ENCODE data around the gene PTCSC3. TPM values are rescaled to one million over a fixed set of nuclear protein-coding genes. Genes with fewer than 3 reads are reported as not detected.

Gene PTCSC3
- total and polyA plus RNA-seq, 10 of the 15 experiments (the other 5 are each of a cell fraction or from before 2014, with no cell fraction given): not detected

- DNase-seq (ENCODE audit: low read depth, low spot score) (no peak), FAIRE-seq (no peak), ATAC-seq (no peak)
- no peak overlapping the region for H3K4me2 ChIP-seq (ENCODE audit: control insufficient read depth, insufficient read depth)
- no TSS peak for BruUV-seq (replicated peaks)
- H3K36me3 ChIP-seq (ENCODE audit: control insufficient read depth in 2 of 2, insufficient read depth in 2 of 2, low read length in 1 of 2): no peaks in the 10 kb centered on the region
- 40% methylated on average over 9 of the region's 9 CpGs for WGBS (ENCODE audit: insufficient coverage, insufficient replicate concordance, low lambda C conversion rate, missing lambda C conversion rate)
- ChIA-PET POLR2A (interaction anchor here (0.6 kb wide), 1 partner anchor 316 kb away, joined by 3 read pairs; no protein-coding TSS in a partner anchor), SMC1A (ENCODE audit: uncharacterized antibody, unreplicated experiment) (no interaction called here), RAD21 (ENCODE audit: unreplicated experiment) (no interaction called here), CTCF (interaction anchor here (0.6 kb wide), 1 partner anchor 347 kb away, joined by 3 read pairs; no protein-coding TSS in a partner anchor)
- no peak overlapping the region for H3K4me3 ChIP-seq
- H3K27me3 ChIP-seq (replicated peaks in 1 of 2; ENCODE audit: control insufficient read depth in 2 of 2, insufficient read depth in 2 of 2, low read length in 1 of 2): no peaks in the 10 kb centered on the region
- H3K9ac ChIP-seq (ENCODE audit: control insufficient read depth, insufficient read depth, low read length): no peak overlapping the region
- H3K27ac ChIP-seq (ENCODE audit: control insufficient read depth, insufficient read depth): no peak overlapping the region
- H4K20me1 ChIP-seq (ENCODE audit: control insufficient read depth, insufficient read depth): no peaks in the 10 kb centered on the region
- no peak overlapping the region for H2AFZ ChIP-seq (ENCODE audit: control insufficient read depth, low read depth, low read length)
- no peaks in the 10 kb centered on the region for H3K9me3 ChIP-seq (replicated peaks; ENCODE audit: control insufficient read depth, insufficient read depth, low read length)
- intact Hi-C loops (cut with micrococcal nuclease; ENCODE audit: unreplicated experiment): no loop called here
- no peaks in the 10 kb centered on the region for H3K4me1 ChIP-seq (ENCODE audit: control insufficient read depth, insufficient read depth, low read length)
- H3K79me2 ChIP-seq (ENCODE audit: control insufficient read depth, insufficient read depth, low read length): no peaks in the 10 kb centered on the region
- in situ Hi-C loops (cut with MboI): no loop called here
- TF ChIP-seq ZNF687 (IDR thresholded peaks at IDR 0.05) (no peak), IRF3 (IDR thresholded peaks at IDR 0.05) (no peak), JUNB (IDR thresholded peaks at IDR 0.05) (no peak), POLR2AphosphoS5 (IDR thresholded peaks at IDR 0.05; ENCODE audit: low read length) (no peak), MYC (IDR thresholded peaks at IDR 0.05; ENCODE audit: insufficient read depth, insufficient read length, insufficient replicate concordance, low read length, severe bottlenecking) (no peak), PML (IDR thresholded peaks at IDR 0.05; ENCODE audit: low read length) (no peak), HSF1 (IDR thresholded peaks at IDR 0.05; ENCODE audit: low read depth, low read length) (no peak), CEBPZ (IDR thresholded peaks at IDR 0.05; ENCODE audit: low read depth, low read length) (no peak), ZBTB4 (CRISPR knock-in tag; IDR thresholded peaks at IDR 0.05) (no peak)
Observed at GRCh38 chr14:36162267-36162666, 14.3 kb downstream of the PTCSC3 start.
